Measurements from ENCODE around the gene AKNA.

DNA sequence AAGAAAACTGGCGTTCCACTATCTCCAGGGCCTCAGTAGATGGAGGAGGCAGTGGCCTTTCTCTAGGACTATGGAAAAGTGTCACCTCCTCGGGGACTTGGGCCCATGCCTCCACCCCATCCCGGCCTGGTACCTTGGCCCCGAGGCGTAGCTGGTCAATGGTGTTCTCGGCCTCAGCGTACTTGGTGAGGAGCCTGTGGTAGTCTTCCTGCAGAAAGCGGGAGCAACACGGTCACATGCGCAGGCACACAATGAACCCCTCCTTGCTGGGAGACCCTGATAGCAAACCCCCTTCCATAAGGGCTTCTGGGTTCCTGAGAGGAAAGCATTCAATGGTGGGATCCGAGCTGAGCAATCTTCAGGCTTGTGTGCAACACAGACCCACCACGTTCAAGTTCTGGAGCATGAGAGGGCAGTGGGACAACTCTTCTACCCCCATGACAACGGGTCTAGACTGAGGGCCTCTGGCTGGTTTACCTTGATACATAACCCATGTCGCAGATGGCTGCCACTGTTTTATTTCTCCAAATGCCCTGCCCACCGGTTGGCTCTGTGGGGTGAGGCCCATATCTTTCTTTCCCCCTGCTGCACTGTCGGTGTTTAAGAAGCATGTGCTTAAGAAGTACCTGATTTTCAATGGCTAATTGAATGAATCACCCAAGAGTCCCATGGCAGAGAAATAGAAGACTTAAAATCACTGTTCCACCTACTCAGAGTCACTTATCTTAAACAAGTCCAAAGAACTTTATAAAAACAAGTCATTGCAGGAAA is 13.6 kb downstream of the AKNA start:
- TF ChIP-seq POLR2A (IDR thresholded peaks at IDR 0.05; ENCODE audit: low read depth, low read length) (no peak), POLR2AphosphoS5 (IDR thresholded peaks at IDR 0.05; ENCODE audit: low read depth, low read length) (no peak)
